ENCODE results near the gene TMEM169. TPM values are rescaled to one million over a fixed set of nuclear protein-coding genes. Genes with fewer than 3 reads are reported as not detected.

TMEM169 gene
- total and polyA plus RNA-seq, 2 of the 13 experiments (the other 11 are each of a cell fraction or from before 2014, with no cell fraction given) = 1.5 to 4.5 TPM

GRCh38 chr2:216078776-216079175, 2.9 kb upstream of the TMEM169 start (continued):
- TF ChIP-seq ZNF557 (CRISPR knock-in tag; IDR thresholded peaks at IDR 0.05) = peak; percentile 45; the same call in 1 of the 2 replicates
- no peak for TF ChIP-seq ZBTB26 (CRISPR knock-in tag; IDR thresholded peaks at IDR 0.05; ENCODE audit: borderline replicate concordance)
- peak; percentile 100 for TF ChIP-seq ATM (IDR thresholded peaks at IDR 0.05; ENCODE audit: borderline replicate concordance)
- TF ChIP-seq NCOR1 (IDR thresholded peaks at IDR 0.05; ENCODE audit: borderline replicate concordance, low read length) = peak; percentile 100
- no peak for TF ChIP-seq ZBTB10 (CRISPR knock-in tag; IDR thresholded peaks at IDR 0.05; ENCODE audit: borderline replicate concordance)
- peak; percentile 48; the same call in 1 of the 2 replicates for TF ChIP-seq KDM5A (IDR thresholded peaks at IDR 0.05; ENCODE audit: borderline replicate concordance, low read length)
- TF ChIP-seq MXD1 (CRISPR knock-in tag; IDR thresholded peaks at IDR 0.05) = no peak
- TF ChIP-seq SKI (IDR thresholded peaks at IDR 0.05; ENCODE audit: partially characterized antibody) = peak; percentile 71
- TF ChIP-seq SRSF9 (IDR thresholded peaks at IDR 0.05; ENCODE audit: borderline replicate concordance, insufficient read depth, low read depth, low read length, poor library complexity, severe bottlenecking) = no peak
- peak; percentile 74; the same call in 1 of the 2 replicates for TF ChIP-seq POLR2AphosphoS2 (IDR thresholded peaks at IDR 0.05; ENCODE audit: low read depth, low read length)
- TF ChIP-seq NR2F1 (CRISPR knock-in tag; IDR thresholded peaks at IDR 0.05) = peak; percentile 87 to 96
- peak; percentile 93 for TF ChIP-seq SIX1 (CRISPR knock-in tag; IDR thresholded peaks at IDR 0.05; ENCODE audit: borderline replicate concordance)
- TF ChIP-seq RBM22 (optimal IDR thresholded peaks at IDR 0.05; ENCODE audit: low read length) = peak; percentile 63
- peak; percentile 91 for TF ChIP-seq ZNF280D (CRISPR knock-in tag; IDR thresholded peaks at IDR 0.05)
- TF ChIP-seq RFX3 (CRISPR knock-in tag; IDR thresholded peaks at IDR 0.05) = 0 out of 2 replicates have a peak, but pooled peaks have one; percentile 44
- TF ChIP-seq POGZ (CRISPR knock-in tag; IDR thresholded peaks at IDR 0.05) = peak; percentile 96
- peak; percentile 66; the same call in 1 of the 2 replicates for TF ChIP-seq KMT2A (CRISPR knock-in tag; IDR thresholded peaks at IDR 0.05)
- no peak for TF ChIP-seq FOXA1 (IDR thresholded peaks at IDR 0.05)
- TF ChIP-seq FOXA1 (CRISPR knock-in tag; IDR thresholded peaks at IDR 0.05) = peak; percentile 84
- TF ChIP-seq PHF21A (CRISPR knock-in tag; IDR thresholded peaks at IDR 0.05) = peak; percentile 95
- peak; percentile 3; the same call in 1 of the 2 replicates for TF ChIP-seq TBX2 (CRISPR knock-in tag; IDR thresholded peaks at IDR 0.05; ENCODE audit: borderline replicate concordance)
- TF ChIP-seq LCORL (IDR thresholded peaks at IDR 0.05) = peak; percentile 100
- TF ChIP-seq LCORL (CRISPR knock-in tag; IDR thresholded peaks at IDR 0.05) = peak; percentile 100
- peak; percentile 80; the same call in 1 of the 2 replicates for TF ChIP-seq CCDC6 (CRISPR knock-in tag; IDR thresholded peaks at IDR 0.05)
